Measurements from ENCODE around the gene DCAF10.
A peak's percentile ranks its signal among the peaks of the same experiment; 100 is the strongest.
"Not testable (repeated sequence)": the region's sequence is repeated elsewhere in the genome, so short reads cannot be mapped to it uniquely, and the experiment has no call there.

The DCAF10 gene, protein sequence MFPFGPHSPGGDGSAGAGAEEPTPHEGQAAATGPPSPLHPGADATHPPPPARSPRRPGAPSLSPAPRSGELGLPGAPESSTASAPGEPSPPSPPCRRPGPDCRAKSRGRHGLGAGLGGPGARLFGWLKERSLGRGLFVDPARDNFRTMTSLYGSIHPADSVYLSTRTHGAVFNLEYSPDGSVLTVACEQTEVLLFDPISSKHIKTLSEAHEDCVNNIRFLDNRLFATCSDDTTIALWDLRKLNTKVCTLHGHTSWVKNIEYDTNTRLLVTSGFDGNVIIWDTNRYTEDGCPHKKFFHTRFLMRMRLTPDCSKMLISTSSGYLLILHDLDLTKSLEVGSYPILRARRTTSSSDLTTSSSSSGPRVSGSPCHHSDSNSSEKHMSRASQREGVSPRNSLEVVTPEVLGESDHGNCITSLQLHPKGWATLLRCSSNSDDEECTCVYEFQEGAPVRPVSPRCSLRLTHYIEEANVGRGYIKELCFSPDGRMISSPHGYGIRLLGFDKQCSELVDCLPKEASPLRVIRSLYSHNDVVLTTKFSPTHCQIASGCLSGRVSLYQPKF

GRCh38 chr9:37800631-37801286, at the start of gene DCAF10:
DCAF10 (plus strand) TSS chr9:37800797; CDS start chr9:37800867, 70 bp downstream.
- DNase-seq (ENCODE audit: low spot score), result peak; percentile 79

DNA sequence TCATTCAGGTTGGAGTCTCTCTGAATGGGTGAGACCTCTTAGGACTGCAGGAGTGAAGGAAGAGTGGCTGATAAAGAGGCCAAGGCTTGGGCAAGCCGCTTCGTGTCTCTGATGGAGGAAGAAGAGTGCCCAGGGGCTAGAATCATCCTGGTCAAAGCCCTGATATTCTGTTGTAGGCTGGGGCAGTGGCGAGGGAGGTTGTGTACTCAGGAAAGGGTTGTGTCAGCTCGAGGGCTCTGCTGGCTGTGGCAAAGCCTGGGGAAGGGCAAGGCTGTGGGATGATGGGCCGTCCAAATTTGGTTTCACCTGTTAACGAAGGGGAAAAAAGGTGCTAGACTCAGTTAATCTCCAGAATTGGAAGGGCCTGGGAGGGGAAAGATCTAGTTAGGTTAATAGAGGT, 49.4 kb upstream of the DCAF10 start:
- no peak for DNase-seq (ENCODE audit: low spot score)

DNA sequence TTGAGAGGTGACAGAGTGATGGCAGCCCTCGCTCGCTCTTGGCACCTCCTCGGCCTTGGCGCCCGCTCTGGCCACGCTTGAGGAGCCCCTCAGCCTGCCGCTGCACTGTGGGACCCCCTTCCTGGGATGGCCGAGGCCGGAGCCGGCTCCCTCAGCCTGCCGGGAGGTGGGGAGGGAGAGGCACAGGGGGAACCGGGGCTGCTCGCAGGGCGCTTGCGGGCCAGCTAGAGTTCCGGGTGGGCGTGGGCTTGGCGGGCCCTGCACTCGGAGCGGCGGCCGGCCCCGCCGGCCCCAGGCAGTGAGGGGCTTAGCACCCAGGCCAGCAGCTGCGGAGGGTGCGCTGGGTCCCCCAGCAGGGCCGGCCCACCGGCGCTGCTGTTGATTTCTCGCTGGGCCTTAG, 48.9 kb upstream of the DCAF10 start:
- not testable (repeated sequence) for DNase-seq (ENCODE audit: low spot score)

DNA sequence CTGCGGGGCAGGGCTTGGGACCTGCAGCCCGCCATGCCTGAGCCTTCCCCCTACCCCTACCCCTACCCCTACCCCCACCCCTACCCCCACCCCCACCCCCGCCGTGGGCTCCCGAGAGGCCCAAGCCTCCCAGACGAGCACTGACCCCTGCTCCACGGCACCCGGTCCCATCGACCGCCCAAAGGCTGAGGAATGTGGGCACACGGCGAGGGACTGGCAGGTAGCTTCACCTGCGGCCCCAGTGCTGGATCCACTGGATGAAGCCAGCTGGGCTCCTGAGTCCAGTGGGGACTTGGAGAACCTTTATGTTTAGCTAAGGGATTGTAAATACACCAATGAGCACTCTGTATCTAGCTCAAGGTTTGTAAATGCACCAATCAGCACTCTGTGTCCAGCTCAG, 48.5 kb upstream of the DCAF10 start:
- not testable (repeated sequence) for DNase-seq (ENCODE audit: low spot score)

- DNase-seq (ENCODE audit: low spot score), result no peak
These were observed 47.7 kb upstream of the DCAF10 start for GRCh38 chr9:37752642-37753488.

DNA sequence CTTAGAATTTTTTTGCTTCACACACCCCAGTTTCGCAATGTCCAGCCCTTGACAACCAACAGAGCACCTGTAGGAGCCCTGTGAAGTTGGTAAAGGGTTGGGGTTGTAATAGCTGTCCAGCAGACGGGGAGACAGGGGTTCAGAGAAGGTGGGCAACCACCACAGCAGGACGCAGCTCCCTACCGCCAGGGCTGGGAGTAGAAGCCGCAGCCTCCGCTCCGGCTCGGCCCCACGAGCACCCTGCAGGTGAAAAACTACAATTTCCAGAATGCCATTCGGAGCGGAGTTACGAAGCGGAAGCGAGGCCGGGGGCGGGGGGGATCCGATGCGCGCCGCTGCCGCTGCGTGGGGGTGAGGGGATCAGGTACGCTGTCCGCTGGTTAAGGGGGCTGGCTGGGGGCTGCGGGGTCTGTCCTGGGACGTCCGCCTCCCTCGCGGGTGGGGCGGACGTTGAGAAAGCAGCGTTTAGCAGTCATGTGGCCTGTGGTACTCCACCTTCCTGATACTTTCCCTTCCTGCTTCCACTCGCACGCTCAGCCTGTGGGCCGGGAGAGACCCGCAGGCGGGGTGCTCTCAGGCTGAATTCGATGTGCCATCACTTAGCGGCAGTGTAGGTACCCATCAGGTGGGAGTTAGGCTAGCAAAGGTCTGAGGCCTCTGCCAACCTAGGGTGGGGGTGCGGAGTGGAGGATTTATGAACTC, 47.0 kb upstream of the DCAF10 start, which contains the start of gene TRMT10B:
TRMT10B (plus strand) TSS at position 317 of the 702 bp plus-strand sequence. CDS start 8,127 bp downstream, outside the sequence.
- peak; percentile 75 for DNase-seq (ENCODE audit: low spot score)

GRCh38 chr9:37758747-37759146, 41.9 kb upstream of the DCAF10 start:
- DNase-seq (ENCODE audit: low spot score), result no peak

DNA sequence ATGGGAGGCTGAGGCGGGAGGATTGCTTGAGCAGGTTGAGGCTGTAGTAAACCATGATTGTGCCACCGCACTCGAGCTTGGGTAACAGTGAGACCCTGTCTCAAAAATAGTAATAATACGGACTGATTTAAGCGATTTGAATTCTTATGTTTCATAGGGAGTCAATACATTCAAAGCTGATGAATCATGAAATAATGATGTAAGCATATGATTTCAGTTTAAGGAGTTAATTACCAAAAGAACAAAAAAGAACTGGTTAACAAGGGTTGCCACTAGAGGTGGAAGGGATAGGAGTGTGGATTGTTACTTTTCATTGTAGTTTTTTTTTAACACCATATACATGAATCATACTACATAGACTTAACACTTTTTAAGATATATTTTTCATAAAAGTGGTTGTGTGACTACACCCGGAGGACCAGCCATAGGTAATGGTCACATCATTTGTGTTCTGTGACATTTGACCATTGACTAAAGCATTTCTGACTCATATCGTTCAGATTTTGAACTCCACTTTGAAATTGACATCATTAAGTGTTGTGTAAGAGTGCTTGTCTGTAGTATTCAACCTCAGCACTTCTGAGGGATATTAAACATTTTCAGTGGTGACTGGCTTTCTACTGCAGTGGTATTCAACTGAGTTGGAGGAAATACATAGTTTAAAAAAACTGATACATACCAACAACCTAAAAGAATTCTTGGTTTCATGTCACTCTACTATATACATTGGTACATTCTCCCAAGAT, 40.0 kb upstream of the DCAF10 start:
- DNase-seq (ENCODE audit: low spot score), result no peak

DNA sequence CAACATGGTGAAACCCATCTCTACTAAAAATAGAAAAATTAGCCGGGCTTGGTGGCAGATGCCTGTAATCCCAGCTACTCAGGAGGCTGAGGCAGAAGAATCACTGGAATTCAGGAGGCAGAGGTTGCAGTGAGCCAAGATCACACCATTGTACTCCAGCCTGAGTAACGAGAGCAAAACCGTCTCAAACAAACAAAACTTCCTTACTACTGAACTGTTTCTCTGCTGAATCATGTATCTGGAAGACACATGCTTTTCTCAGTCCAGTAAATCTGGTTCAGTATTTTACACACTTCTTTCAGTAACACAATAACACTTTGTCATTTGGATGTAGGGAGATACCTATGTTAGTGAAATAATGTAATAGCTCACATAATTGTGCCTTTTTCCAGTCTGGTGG, 39.1 kb upstream of the DCAF10 start:
- no peak for DNase-seq (ENCODE audit: low spot score)

DNA sequence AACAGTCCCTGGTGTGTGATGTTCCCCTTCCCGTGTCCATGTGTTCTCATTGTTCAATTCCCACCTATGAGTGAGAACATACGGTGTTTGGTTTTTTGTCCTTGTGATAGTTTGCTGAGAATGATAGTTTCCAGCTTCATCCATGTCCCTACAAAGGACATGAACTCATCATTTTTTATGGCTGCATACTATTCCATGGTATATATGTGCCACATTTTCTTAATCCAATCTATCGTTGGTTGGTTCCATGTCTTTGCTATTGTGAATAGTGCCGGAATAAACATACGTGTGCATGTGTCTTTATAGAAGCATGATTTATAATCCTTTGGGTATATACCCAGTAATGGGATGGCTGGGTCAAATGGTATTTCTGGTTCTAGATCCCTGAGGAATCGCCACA, 35.3 kb upstream of the DCAF10 start:
- DNase-seq (ENCODE audit: low spot score), result not testable (repeated sequence)

GRCh38 chr9:37769306-37769705, 31.3 kb upstream of the DCAF10 start:
- no peak for DNase-seq (ENCODE audit: low spot score)

DNA sequence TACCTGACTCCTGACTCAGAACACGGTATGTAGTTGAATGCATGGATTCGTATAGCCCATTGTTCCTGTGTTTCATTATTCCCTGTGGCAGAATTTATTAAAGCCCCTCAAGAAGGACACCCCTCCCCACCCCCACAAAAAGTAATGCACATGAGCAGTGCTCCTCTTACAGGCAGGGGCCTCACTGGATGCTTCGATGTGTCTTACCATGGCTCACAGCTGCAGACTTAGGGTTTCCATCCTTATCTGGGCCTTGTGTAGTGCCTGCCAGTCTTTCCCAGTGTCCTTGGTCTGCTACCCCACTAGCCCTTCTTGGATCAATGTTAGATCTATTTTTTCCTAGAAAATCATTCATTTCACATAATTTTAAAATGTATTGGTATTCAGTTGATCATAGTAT, 30.6 kb upstream of the DCAF10 start:
- no peak for DNase-seq (ENCODE audit: low spot score)

DNA sequence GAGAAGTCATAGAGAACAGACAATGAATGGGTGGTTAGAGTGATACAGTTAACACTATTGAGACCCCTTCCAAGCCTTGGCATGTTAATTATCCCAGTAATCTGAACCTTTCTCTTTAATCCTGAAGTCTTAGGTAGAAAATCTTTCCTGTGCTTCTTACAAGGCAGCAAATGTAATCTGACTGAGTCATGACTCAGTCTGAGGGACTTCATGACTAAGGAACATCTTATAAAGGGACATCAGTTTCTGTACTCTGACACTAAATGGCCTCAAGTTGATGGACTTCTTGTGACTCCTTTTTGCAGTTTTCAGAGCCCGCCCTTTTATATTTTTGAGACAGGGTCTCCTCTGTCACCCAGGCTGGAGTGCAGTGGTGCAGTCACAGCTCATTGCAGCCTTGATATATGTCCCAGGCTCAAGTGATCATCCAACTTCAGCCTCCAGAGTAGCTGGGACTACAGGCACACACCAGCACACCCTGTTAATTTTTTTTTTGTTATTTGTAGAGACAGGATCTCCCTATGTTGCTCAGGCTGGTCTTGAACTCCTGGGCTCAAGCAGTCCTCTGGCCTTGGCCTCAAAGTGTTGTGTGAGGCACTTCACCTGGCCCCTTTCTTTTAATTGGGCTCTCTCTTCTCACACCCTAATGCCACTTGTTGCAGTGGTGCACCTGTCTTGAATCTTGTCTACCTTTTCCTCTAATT, 25.2 kb upstream of the DCAF10 start:
- DNase-seq (ENCODE audit: low spot score), result no peak

DNA sequence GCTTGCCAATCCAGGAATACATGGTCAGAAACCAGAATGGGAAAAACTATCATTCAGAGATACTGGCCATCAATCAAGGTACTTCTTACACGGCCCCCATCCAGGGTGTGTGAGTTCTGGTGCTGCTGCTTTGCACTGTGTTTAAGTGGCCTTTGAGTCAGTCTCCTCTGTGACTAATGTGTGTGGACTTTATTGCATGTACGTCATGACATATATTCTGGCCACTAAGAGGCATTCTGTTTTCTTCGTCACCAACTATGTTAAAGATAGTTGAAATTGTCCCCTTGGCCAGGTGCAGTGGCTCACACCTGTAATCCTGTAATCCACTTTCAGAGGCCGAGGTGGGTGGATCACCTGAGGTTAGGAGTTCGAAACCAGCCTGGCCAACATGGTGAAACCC, 24.3 kb upstream of the DCAF10 start:
- DNase-seq (ENCODE audit: low spot score), result no peak

DNA sequence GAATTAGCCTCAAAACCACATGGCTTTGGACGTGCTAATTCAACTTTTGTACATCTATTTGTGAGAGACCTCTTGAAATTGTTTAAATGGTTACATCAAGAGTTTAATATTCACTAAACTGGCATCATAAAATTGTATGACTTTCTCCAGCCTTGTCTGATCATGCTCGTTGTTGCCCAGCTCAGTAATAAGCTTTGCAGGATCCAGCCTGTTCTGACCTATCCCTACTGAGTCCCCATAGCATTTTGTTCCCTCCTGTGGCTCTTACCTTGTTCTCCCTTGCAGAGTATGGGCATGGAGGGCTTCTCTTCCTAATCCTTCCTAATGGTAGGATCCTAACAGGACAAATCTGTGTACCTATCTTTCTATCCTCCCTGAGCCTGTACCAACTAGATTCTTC, 22.1 kb upstream of the DCAF10 start:
- DNase-seq (ENCODE audit: low spot score), result no peak

- DNase-seq (ENCODE audit: low spot score), result no peak
These were observed 16.3 kb upstream of the DCAF10 start for GRCh38 chr9:37784291-37784615.

DNA sequence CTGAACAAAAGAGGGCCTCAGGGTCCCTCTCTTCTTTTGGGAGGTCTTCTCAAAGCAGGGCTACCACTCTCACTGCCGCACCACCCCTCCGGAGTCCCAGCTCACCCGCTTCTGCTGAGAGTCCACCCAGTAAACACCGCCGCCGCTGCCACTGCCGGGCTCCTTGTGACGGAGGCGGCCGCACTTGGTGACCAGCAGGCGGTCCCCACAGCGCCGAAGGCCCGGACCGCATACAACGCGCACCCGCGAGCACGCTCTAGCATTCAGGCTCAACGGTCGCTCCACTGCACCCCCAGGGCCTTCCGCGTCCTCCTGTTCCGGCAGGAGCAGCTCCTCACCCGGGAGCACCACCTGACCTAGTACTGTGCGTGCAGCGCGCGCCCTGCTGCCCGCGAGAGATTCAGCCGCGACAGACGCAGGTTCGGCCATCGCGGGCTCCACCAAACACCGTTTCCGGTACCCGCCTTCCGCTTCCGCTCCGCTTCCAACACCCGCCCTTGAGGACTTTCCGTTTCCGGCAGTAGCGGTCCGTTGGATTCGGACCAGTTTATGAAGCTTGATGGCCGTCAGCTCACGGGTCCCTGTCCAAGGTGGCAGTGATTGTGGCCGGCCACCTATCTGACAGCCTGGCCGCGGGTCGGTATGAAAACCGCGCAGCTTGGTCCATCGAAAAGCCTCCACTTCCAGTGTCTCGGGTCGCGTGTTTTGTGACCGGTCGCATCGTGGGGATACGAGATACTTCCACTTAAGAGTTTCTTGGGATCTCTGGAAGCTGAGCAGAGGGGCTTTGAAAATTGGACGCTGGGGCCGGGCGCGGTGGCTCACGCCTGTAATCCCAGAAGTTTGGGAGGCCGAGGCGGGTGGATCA, 15.7 kb upstream of the DCAF10 start, which contains the start of gene EXOSC3:
EXOSC3 (minus strand) TSS at position 449 of the 868 bp plus-strand sequence; CDS start at position 429, 20 bp downstream.
- DNase-seq (ENCODE audit: low spot score), result peak; percentile 95

DNA sequence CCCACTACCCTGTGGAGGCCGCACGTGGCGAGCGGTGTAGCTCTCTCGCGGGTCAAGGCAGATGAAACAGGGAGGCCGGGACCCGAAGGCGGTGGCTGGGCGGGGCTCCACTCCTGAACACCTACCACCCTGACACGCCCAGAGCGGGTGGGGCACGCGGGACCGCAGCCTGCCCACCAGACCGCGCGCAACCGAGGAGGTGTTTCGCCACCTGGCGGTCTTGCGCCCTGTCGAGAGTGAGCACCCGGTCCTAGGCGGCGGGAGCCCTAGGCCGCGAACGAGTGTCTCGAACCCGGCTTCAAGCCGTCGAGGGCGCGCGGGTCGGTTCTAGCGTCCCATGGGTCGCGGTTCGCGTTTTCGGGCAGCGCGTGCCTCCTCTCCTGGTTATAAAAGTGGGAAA, 13.5 kb upstream of the DCAF10 start:
- no peak for DNase-seq (ENCODE audit: low spot score)

GRCh38 chr9:37788332-37788731, 12.3 kb upstream of the DCAF10 start:
- no peak for DNase-seq (ENCODE audit: low spot score)
